NCI-H82 treated with DMSO at 0.1 percent for 48 hours (cell line): ENCODE measurements around the gene PRSS33.

Experiments used
- DNase-seq: peaks from one replicate; lab custom pipeline; 2025; ENCODE audit not compliant: unreplicated experiment; lab: John Stamatoyannopoulos, UW

PRSS33 gene

GRCh38 chr16:2744711-2745110 is 42.6 kb downstream of the PRSS33 start:
- no peak for DNase-seq

- DNase-seq = no peak
Measured at GRCh38 chr16:2743007-2743810, 44.2 kb downstream of the PRSS33 start.

DNA sequence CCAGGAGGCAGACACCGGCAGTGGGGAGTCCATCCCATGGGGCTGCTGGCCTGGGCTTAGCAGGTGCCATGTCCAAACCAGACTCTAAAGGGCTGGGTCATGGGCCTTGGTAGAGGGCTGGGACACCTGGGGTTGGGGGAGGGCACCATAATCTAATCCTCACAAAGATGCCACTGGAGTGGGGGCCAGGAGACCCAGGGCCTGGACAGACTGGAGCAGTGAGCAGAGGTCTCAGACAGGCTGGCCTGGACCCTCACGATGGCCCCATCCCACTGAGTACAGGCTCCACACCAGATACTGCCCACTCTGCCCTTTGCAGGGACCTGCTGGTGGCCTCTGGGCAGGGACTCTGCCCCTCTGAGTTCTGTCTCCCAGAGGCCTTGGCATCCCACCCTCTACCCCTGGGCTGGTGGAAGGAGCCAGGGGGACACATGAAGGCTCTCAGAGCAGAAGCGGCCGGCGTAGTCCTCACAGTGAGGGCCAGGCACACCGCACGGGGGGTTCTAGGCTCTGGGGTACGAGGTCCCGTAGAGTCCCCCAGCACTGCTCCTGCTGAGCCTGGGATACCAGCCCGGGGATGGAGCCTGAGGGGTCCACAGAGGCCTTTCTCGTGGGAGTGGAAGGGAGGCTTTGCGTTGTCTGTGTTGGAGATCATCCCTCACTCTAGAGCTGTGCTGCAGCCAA is 44.9 kb downstream of the PRSS33 start:
- no peak for DNase-seq

GRCh38 chr16:2741168-2741567 is 46.2 kb downstream of the PRSS33 start:
- DNase-seq = no peak

GRCh38 chr16:2740476-2740875 is 46.9 kb downstream of the PRSS33 start:
- DNase-seq = no peak

DNA sequence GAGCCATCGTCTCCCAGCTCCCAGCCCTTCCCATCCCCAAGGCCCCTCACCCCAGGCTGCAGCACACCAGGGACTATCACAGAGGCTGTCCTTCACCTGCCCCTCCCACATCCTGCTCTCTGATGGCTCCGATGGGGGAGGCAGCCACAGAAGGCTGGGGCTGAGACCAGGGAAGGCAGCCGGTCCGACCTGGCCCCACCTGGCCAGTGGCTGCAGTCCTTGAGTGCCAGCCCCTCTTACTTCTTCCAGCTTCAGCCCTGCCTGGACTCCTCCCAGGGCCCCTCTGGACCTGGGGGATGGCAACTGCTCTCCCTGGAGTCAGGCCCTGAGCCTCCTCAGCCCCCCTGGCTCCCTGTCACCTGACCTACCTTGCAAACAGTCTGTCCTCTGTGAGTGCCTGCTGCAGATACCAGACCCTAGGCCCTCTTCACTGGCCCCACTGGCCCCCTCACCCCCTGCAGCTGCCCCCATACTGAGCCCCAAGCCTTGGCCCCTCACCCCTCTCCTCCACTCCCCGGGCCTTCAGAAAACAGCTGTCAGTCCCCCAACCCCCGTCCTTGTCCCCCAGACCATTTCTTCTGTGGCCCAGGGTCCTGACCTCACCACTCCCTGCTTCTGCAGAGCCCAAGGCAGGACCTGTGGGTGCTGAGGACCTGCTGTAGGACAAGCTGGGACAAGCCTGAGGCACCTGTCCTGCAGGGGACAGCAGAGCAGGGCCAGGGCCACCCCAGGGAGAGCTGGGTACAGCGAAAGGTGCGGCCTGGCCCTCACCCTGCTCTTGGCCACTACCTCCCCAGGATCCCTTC is 47.5 kb downstream of the PRSS33 start:
- no peak for DNase-seq

DNA sequence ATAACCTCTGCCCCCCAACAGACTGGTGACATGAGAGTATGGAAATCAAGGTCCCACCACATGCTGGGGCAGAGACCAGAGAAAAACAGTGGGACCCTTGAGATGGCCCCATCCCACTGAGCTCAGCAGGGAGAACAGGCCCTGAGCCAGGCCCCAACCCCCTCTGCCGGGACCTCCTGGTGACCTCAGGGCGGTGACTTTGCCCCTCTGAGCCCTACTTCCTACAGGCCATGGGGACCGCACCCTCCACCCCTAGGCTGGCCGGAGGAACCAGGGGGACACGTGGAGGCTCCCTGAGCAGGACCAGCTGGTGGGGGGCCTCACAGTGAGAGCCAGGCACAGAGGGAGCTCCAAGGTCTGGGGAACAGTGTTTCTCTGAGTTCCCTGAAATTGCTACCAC is 48.7 kb downstream of the PRSS33 start:
- no peak for DNase-seq

- no peak for DNase-seq
Measured at GRCh38 chr16:2737895-2738418, 49.4 kb downstream of the PRSS33 start.

DNA sequence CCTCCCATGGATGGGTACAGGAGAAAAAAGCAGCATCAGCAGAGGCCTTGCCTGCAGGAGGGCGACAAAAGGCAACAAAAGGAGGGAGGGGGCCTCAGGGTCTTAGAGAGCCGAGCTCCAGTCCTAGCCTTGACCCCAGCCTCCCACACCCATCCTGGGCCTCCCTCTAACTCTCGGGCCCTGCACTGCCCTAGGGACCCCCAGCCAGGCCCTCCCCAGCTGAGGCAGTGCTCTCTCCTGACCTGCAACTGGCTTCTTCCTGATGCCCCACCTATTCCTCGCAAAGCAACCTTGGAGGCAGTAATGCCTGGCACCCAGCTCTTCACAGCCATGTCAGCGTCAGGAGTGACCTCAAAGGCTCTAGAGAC is 50.1 kb downstream of the PRSS33 start:
- no peak for DNase-seq

DNA sequence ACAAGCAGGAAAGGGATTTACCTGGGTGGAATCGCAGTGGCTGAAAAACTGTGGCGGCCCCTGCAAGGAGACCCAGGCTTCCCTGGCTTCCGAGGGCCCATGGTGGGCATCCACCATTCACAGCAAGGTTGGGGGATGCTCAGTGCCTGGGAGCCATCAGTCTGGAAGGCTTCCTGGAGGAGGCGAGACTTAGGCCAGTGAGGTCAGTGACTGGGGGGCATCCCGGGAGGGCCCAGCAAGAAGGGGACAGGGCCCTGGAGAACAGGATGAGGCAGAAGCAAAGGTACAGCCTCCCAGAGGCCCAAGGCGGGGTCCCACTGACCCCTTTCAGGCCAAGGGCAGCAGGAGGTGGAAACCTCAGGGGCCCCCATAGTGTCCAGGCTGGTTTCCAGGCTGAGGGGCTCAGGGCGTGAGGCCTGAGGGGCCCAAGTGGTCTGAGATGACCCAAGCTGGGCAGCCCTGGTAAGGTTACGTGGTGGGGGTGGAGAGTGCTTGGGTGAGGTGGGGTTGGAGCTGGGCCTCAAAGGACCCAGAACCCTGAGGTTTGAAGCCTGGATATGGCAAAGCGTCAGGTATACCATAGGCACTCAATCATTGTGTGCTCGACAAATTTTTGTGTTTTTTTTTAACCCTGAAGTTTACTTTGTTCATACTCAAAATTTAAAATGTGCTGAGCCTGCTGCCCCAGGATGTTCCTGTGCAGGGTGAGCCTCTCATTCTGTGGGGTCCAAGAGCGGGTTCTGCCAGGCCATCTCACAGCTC is 50.7 kb downstream of the PRSS33 start:
- DNase-seq = no peak

DNA sequence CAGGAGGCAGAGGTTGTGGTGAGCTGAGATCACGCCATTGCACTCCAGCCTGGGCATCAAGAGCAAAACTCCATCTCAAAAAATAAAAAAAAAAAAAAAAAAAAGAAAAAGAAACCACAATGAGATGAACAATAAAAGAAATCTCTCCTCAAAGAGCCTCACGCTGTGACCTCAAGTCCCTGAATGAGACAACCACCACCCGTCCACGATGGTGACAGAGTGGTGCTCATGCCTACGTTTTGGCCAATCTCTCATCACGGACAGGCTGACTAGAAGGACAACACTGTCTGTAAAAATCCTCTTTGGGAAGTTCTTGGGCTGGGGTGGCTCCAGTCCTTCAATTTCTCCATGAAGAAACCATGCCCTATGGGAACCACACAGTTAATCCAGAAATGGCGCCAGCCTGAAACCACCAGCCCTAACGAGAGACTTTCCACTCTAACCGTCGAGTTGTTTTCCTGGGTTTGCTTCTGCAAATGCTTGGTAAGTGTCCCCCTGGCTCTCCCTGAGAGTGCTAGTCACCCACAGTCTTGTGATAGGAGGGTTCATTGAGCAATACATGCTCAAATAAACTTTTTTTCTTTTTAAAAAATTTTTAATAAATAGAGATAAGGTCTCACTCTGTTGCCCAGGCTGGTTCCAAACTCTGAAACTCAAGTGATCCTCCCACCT is 52.4 kb downstream of the PRSS33 start:
- no peak for DNase-seq
